ENCODE measurements around the gene KRT80.

KRT80 gene

GRCh38 chr12:52137746-52138145, 54.1 kb downstream of the KRT80 start:
- no peak for TF ChIP-seq CTCF (IDR thresholded peaks at IDR 0.05)
- Histone ChIP-seq H3K4me2 (ENCODE audit: low read length) (no peak overlapping the region), H3K27me3 (ENCODE audit: control insufficient read depth, insufficient read depth, low read length) (no peaks in the 10 kb centered on the region), H3K27ac (no peak overlapping the region), H3K79me2 (no peaks in the 10 kb centered on the region), H3K4me1 (no peaks in the 10 kb centered on the region), H3K9me3 (ENCODE audit: control insufficient read depth, low read length) (no peaks in the 10 kb centered on the region), H2AFZ (no peak overlapping the region), H3K9ac (no peak overlapping the region), H3K36me3 (ENCODE audit: control insufficient read depth, insufficient read depth, low read length) (no peaks in the 10 kb centered on the region), H3K4me3 (ENCODE audit: low read depth, low read length) (no peak overlapping the region)

GRCh38 chr12:52132754-52133161, 59.1 kb downstream of the KRT80 start:
- Histone ChIP-seq H2AFZ (no peak overlapping the region), H3K4me3 (ENCODE audit: low read depth, low read length) (no peak overlapping the region), H3K36me3 (ENCODE audit: control insufficient read depth, insufficient read depth, low read length) (no peaks in the 10 kb centered on the region), H3K27ac (no peak overlapping the region), H3K9me3 (ENCODE audit: control insufficient read depth, low read length) (no peaks in the 10 kb centered on the region), H3K79me2 (no peaks in the 10 kb centered on the region), H3K4me2 (ENCODE audit: low read length) (no peak overlapping the region), H3K27me3 (ENCODE audit: control insufficient read depth, insufficient read depth, low read length) (no peaks in the 10 kb centered on the region), H3K9ac (no peak overlapping the region), H3K4me1 (no peaks in the 10 kb centered on the region)
- TF ChIP-seq CTCF (IDR thresholded peaks at IDR 0.05) = no peak

GRCh38 chr12:52130711-52131110, 61.1 kb downstream of the KRT80 start:
- Histone ChIP-seq H3K79me2 (no peaks in the 10 kb centered on the region), H3K27me3 (ENCODE audit: control insufficient read depth, insufficient read depth, low read length) (no peaks in the 10 kb centered on the region), H3K36me3 (ENCODE audit: control insufficient read depth, insufficient read depth, low read length) (no peaks in the 10 kb centered on the region), H3K4me3 (ENCODE audit: low read depth, low read length) (no peak overlapping the region), H3K9ac (no peak overlapping the region), H3K4me1 (peaks cover 8% of the 10 kb centered on the region), H3K9me3 (ENCODE audit: control insufficient read depth, low read length) (no peaks in the 10 kb centered on the region), H2AFZ (no peak overlapping the region), H3K4me2 (ENCODE audit: low read length) (no peak overlapping the region), H3K27ac (no peak overlapping the region)
- TF ChIP-seq CTCF (IDR thresholded peaks at IDR 0.05) = no peak

- Histone ChIP-seq H3K4me2 (ENCODE audit: low read length) (no peak overlapping the region), H3K79me2 (no peaks in the 10 kb centered on the region), H3K27me3 (ENCODE audit: control insufficient read depth, insufficient read depth, low read length) (no peaks in the 10 kb centered on the region), H3K9ac (no peak overlapping the region), H2AFZ (no peak overlapping the region), H3K4me3 (ENCODE audit: low read depth, low read length) (no peak overlapping the region), H3K9me3 (ENCODE audit: control insufficient read depth, low read length) (no peaks in the 10 kb centered on the region), H3K27ac (no peak overlapping the region), H3K4me1 (peaks cover 11% of the 10 kb centered on the region), H3K36me3 (ENCODE audit: control insufficient read depth, insufficient read depth, low read length) (no peaks in the 10 kb centered on the region)
- no peak for TF ChIP-seq CTCF (IDR thresholded peaks at IDR 0.05)
Measured at GRCh38 chr12:52127683-52128450, 63.9 kb downstream of the KRT80 start.

Measured in parathyroid adenoma (tissue), 2 donors.